HG02870 (cell line): ENCODE data around the gene GMFB.
"Not testable (repeated sequence)": the region's sequence is repeated elsewhere in the genome, so short reads cannot be mapped to it uniquely, and the experiment has no call there.

ENCODE experiments used
- ATAC-seq: cut with Tn5 transposase; IDR thresholded peaks from one replicate; pipeline ENCODE4 v1.9.1; 2021; ENCODE audit warnings: mild to moderate bottlenecking, moderate library complexity; ENCODE audit not compliant: unreplicated experiment

GMFB gene

DNA sequence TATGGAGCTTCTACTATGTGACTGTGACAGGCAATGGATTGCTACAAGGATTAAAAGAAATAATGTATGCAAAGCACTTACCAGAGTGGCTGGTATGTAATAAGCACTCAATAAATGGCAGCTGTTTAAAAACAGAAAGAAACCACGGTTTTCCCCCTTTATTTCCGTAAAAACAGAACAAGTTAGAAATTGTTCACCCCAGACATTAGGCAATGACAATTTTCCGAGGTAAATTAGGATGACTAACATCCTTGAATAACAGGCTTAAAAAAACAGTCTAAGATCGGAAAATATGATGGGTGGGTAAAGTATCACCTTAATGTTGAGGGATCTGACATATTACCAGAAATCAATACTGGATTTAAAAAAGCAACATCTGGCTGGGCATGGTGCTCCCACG is 26.7 kb downstream of the GMFB start:
- no peak for ATAC-seq

- ATAC-seq = no peak
Observed at GRCh38 chr14:54459106-54459505, 29.7 kb downstream of the GMFB start.

DNA sequence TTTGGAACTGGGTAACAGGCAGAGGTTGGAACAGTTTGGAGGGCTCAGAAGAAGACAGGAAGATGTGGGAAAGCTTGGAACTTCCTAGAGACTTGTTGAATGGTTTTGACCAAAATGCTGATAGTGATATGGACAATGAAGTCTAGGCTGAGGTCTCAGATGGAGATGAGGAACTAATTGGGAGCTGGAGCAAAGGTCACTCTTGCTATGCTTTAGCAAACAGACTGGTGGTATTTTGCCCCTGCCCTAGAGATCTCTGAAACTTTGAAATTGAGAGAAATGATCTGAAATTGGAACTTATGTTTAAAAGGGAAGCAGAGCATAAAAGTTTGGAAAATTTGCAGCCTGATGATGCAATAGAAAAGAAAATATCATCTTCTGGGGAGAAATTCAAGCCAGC is 30.2 kb downstream of the GMFB start:
- ATAC-seq = not testable (repeated sequence)

DNA sequence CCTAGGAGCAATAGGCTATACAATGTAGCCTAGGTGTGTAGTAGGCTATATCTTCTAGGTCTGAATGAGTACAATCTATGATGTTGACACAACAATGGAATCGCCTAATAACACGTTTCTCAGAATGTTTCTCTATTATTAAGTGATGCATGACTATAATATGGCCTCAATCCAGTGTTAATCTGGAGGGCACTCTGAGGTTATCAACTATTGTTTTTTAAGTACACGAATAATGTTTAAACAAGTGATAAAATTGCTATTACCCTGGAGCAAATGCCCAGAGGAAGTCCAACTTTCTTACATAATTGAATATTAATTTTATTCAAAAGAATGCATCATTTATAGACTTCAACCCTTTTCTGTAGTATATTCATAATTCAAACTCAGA is 31.2 kb downstream of the GMFB start:
- ATAC-seq = no peak

DNA sequence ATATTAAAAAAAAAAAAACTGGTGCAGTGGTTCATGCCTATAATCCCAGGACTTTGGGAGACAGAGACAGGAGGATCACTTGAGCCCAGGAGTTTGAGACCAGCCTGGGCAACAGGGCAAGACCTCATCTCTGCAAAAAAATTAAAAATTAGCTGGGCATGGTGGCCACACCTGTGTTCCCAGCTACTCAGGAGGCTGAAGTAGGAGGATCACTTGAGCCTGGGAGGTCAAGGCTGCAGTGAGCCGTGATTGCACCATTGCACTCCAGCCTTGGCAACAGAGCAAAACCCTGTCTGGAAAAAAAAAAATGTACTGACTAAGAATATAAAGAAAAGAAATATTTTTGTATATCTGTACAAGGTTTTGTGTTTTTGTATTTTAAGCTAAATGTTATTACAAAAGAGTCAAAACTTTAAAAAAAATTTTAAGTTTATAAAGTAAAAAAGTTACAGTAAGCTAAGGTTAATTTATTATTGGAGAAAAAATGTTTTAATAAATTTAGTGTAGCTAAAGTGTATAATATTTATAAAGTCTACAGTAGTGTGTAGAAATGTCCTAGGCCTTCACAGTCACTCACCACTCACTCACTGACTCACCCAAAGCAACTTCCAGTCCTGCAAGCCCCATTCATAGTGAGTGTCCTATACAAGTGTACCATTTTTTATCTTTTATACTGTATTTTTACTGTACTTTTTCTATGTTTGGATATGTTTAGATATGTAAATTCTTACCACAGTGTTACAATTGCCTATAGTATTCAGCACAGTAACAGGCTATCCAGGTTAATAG is 31.8 kb downstream of the GMFB start:
- not testable (repeated sequence) for ATAC-seq

- no peak for ATAC-seq
Observed at GRCh38 chr14:54455363-54455762, 33.4 kb downstream of the GMFB start.

DNA sequence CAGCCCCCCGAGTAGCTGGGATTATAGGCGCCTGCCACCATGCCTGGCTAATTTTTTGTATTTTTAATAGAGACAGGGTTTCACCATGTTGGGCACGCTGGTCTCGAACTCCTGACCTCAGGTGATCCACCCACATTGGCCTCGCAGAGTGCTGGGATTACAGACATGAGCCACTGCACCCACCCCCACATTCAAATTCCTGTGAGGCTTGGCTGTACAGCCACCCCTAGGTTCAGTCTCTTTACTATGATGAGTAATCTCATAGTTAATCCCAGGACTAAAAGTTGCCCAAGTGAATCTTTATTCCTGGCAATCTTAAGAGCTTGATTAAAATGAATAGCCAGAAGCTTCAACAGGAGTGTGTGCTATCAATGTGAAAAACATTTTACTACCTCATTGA is 34.8 kb downstream of the GMFB start:
- not testable (repeated sequence) for ATAC-seq

GRCh38 chr14:54453252-54453651 is 35.5 kb downstream of the GMFB start:
- no peak for ATAC-seq

DNA sequence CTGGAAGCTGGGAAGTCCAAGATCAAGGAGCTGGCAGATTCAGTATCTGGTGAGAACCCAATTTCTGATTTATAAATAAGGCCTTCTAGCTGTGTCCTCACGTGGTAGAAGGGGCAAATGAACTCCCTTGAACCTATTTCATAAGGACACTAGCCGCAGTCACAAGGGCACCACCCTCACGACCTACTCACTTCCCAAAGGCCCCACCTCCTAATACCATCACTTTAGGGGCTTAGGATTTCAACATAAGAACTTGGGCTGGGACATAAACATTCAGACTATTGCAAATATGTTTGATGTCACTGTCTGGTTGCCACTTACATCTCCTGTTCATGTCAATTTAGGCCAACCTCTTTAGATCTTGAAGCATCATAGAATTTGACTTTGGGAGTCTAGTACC is 36.8 kb downstream of the GMFB start:
- no peak for ATAC-seq

DNA sequence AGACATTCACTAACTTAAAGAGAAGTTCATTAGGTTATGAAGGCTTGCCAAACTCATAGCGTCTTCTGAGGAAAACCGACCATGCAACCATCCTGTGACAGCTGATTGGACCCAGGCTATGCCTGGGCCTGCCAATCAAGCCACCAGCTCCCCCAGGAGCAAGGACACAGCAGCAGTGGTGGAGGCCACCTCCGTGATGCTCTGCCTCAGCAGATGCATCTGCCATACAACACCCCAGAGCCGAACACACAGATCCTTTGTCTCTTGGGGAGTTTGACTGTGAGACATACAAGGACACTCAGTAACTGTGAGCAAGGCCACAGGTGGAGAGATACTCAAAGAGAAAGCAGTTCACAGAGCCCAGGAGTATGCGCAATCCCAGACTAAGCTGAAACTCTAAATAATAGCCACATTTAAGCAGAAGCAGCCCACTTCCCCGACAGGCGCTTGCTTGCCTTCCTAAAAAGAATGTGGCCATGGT is 37.6 kb downstream of the GMFB start:
- no peak for ATAC-seq

GRCh38 chr14:54450535-54450934 is 38.2 kb downstream of the GMFB start:
- ATAC-seq = peak; percentile 84

GRCh38 chr14:54447231-54447692 is 41.5 kb downstream of the GMFB start:
- no peak for ATAC-seq

GRCh38 chr14:54446161-54446693 is 42.6 kb downstream of the GMFB start:
- ATAC-seq = no peak

DNA sequence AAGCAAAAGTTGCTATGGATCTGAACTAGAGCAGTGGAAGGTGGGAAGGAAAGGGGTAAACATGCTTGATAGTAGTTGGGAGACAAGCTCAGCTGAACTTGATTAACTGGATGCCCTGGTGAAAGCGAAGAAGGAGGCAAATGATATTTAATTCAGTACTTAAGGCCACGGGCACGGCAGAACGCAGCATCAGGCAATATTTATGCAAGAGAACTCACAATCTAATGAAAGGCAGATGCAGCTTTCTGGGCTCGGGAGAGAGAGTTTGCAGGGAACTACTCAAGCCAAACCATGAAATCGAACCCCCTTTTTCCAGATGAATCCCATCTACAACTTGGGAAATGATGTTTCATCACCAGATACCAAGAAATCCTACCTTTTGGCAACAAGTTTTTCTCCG is 44.1 kb downstream of the GMFB start:
- ATAC-seq = no peak

GRCh38 chr14:54443981-54444380 is 44.8 kb downstream of the GMFB start:
- ATAC-seq = no peak

- ATAC-seq = not testable (repeated sequence)
Observed at GRCh38 chr14:54442961-54443360, 45.8 kb downstream of the GMFB start.

- ATAC-seq = peak; percentile 94
Observed at GRCh38 chr14:54440873-54441868, 47.6 kb downstream of the GMFB start, which contains the start of gene CNIH1. CNIH1 (minus strand) TSS chr14:54441374; CDS start chr14:54441327, 47 bp downstream.

DNA sequence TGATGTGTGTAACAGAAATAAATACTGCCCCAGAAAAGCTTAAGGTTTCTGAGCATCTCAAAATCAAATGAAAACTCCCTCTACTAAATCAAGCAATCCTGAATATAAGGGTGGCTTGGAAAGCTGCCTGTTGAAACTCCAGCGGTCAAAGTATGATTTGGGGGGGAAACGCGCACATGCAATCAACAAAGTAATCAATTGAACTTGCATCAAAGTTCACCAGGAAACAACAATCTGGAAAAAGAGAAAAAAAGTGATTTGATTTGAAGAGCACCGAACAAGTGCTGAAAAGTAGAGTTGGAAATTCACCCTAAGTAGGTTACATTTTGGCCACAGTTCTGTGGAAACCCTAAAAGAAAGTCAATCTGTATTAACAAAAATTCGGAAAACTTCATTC is 48.3 kb downstream of the GMFB start:
- no peak for ATAC-seq

DNA sequence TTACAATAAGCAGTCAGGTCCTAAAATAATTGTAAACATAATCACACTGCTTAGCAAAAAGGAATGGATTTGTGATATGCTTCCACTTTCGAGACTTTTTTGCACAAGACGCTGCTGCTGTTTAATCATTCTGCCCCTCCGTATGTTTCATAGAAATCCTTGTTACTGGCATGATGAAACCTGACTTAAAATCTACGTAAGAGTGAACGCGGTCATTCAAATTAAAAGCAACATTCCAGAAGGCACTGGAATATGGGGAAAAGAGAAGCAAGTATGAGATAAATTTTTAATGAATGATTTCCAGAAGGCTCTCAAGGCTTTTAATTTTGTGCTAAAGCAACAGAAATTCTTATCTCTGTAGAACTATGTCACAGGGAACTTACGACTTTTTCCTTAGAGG is 48.7 kb downstream of the GMFB start:
- ATAC-seq = no peak

- ATAC-seq = no peak
Observed at GRCh38 chr14:54438703-54439102, 50.1 kb downstream of the GMFB start.

DNA sequence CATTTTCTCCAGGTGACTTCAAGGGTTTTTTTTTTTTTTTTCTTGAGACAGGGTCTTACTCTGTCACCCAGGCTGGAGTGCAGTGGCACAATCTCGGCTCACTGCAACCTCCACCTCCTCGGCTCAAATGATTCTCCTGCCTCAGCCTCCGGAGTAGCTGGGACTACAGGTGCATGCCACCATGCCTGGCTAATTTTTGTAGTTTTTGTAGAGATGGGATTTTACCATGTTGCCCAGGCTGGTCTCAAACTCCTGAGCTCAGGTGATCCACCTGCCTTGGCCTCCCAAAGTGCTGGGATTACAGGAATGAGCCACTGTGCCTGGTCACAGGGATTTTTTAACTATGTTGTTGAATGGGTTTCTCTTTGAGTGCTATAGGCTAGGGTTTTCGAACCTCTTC is 50.8 kb downstream of the GMFB start:
- not testable (repeated sequence) for ATAC-seq
